IMR-90 (cell line): ENCODE results near the gene MDH1. TPM values are rescaled to one million over a fixed set of nuclear protein-coding genes. Genes with fewer than 3 reads are reported as not detected.

Experiments
- ATAC-seq: fragments of 200-7000 bp; cut with Tn5 transposase; 2 replicates; pipeline ENCODE4 v1.9.1; 2020; ENCODE audit warnings: low read depth, mild to moderate bottlenecking, moderate library complexity
- BruUV-seq: library from RNA; stranded (reverse); fragments of 400-500 nt; replicated peaks from 2 replicates; lab custom pipeline; 2021; lab: Mats Ljungman, UMichigan
- CTCF ChIA-PET: fragments of 300-600 bp; formaldehyde crosslinking; extraction: SDS; loops from one replicate; lab custom pipeline; 2021; ENCODE audit warnings: antibody characterized with exemption; lab: Yijun Ruan, JAX
- POLR2A ChIA-PET: fragments of 300-600 bp; sonication (Branson Sonifier 250); formaldehyde crosslinking; loops from one replicate; lab custom pipeline; 2022; ENCODE audit warnings: antibody characterized with exemption; ENCODE audit not compliant: unreplicated experiment; lab: Charles Lee
- DNase-seq: peaks from one replicate; pipeline ENCODE4 v3.0.0; 2013
- H2AFZ ChIP-seq: replicated peaks from 2 replicates; pipeline ENCODE3; 2013; ENCODE audit warnings: low read length, mild to moderate bottlenecking; ENCODE audit not compliant: poor library complexity
- H2AK5ac ChIP-seq: 2 replicates; pipeline ENCODE4 v1.6.1; 2013; ENCODE audit warnings: low read depth, low read length, inconsistent platforms
- H2AK9ac ChIP-seq: replicated peaks from 2 replicates; pipeline ENCODE3; 2013; ENCODE audit warnings: mild to moderate bottlenecking, low read depth, low read length, moderate library complexity; ENCODE audit not compliant: poor library complexity
- H2BK120ac ChIP-seq: 2 replicates; pipeline ENCODE4 v1.6.1; 2013; ENCODE audit warnings: low read depth, low read length, inconsistent platforms
- H2BK15ac ChIP-seq: 3 replicates; pipeline ENCODE4 v1.6.1; 2013; ENCODE audit warnings: low read depth, low read length, inconsistent platforms
- H2BK20ac ChIP-seq: 2 replicates; pipeline ENCODE4 v1.6.1; 2013; ENCODE audit warnings: low read depth, mild to moderate bottlenecking, inconsistent platforms, low read length, moderate library complexity
- H2BK5ac ChIP-seq: 2 replicates; pipeline ENCODE4 v1.6.1; 2013; ENCODE audit warnings: mild to moderate bottlenecking, low read depth, low read length, inconsistent platforms; ENCODE audit not compliant: poor library complexity, severe bottlenecking
- H3K14ac ChIP-seq: replicated peaks from 2 replicates; pipeline ENCODE4 v1.6.1; 2013; ENCODE audit warnings: low read depth, low read length, inconsistent platforms
- H3K18ac ChIP-seq: 2 replicates; pipeline ENCODE4 v1.6.1; 2013; ENCODE audit warnings: low read depth, low read length, control low read depth
- H3K23ac ChIP-seq: 2 replicates; pipeline ENCODE4 v1.6.1; 2013; ENCODE audit warnings: low read depth, low read length, inconsistent platforms
- H3K27ac ChIP-seq: 2 replicates; pipeline ENCODE4 v1.5.1; 2013; ENCODE audit warnings: mild to moderate bottlenecking, control low read depth, low read length; ENCODE audit not compliant: insufficient read depth
- H3K27me3 ChIP-seq: 2 replicates; pipeline ENCODE4 v1.6.1; 2013; ENCODE audit warnings: low read length; ENCODE audit not compliant: control insufficient read depth, insufficient read depth
- H3K36me3 ChIP-seq: 2 replicates; pipeline ENCODE4 v1.6.1; 2013; ENCODE audit warnings: low read length, mixed read lengths; ENCODE audit not compliant: control insufficient read depth, insufficient read depth
- H3K4ac ChIP-seq: 2 replicates; pipeline ENCODE4 v1.6.1; 2013; ENCODE audit warnings: low read depth, low read length, inconsistent platforms
- H3K4me1 ChIP-seq: 2 replicates; pipeline ENCODE4 v1.6.1; 2013; ENCODE audit warnings: low read length, mixed read lengths; ENCODE audit not compliant: control insufficient read depth, insufficient read depth
- H3K4me2 ChIP-seq: 2 replicates; pipeline ENCODE4 v1.6.1; 2013; ENCODE audit warnings: low read depth, mild to moderate bottlenecking, control low read depth, low read length, moderate library complexity
- H3K4me3 ChIP-seq: 2 replicates; pipeline ENCODE4 v1.5.1; 2013; ENCODE audit warnings: low read depth, mild to moderate bottlenecking, control low read depth, low read length, moderate library complexity; ENCODE audit not compliant: insufficient read depth
- H3K56ac ChIP-seq: 2 replicates; pipeline ENCODE4 v1.6.1; 2013; ENCODE audit warnings: low read length, inconsistent platforms; ENCODE audit not compliant: insufficient read depth; ENCODE audit errors: extremely low read depth
- H3K79me1 ChIP-seq, 2 experiments: 2 replicates each; pipeline ENCODE4 v1.6.1; 2013; ENCODE audit warnings: low read length in 2 of 2, inconsistent platforms in 1 of 2, low read depth in 1 of 2
- H3K9ac ChIP-seq: 2 replicates; pipeline ENCODE4 v1.6.1; 2013; ENCODE audit warnings: low read depth, low read length, control low read depth
- H3K9me1 ChIP-seq: 2 replicates; pipeline ENCODE4 v1.6.1; 2013; ENCODE audit warnings: low read length, inconsistent platforms; ENCODE audit not compliant: insufficient read depth
- H3K9me3 ChIP-seq: 2 replicates; pipeline ENCODE4 v1.6.1; 2013; ENCODE audit warnings: low read length; ENCODE audit not compliant: control insufficient read depth, insufficient read depth
- H4K20me1 ChIP-seq: 2 replicates; pipeline ENCODE4 v1.6.1; 2013; ENCODE audit warnings: low read length, inconsistent platforms; ENCODE audit not compliant: insufficient read depth
- H4K5ac ChIP-seq: 2 replicates; pipeline ENCODE4 v1.6.1; 2013; ENCODE audit warnings: mild to moderate bottlenecking, low read depth, low read length, control low read depth
- H4K8ac ChIP-seq, 2 experiments: 2 replicates each; pipeline ENCODE4 v1.6.1; 2013; ENCODE audit warnings: low read depth in 2 of 2, low read length in 2 of 2, control low read depth in 1 of 2, inconsistent platforms in 1 of 2
- H4K91ac ChIP-seq: 2 replicates; pipeline ENCODE4 v1.6.1; 2013; ENCODE audit warnings: low read depth, low read length, inconsistent platforms; ENCODE audit not compliant: insufficient read depth
- CHD1 ChIP-seq: IDR thresholded peaks from 2 replicates; pipeline ENCODE4 v1.6.1; 2012; ENCODE audit warnings: low read depth, low read length, improper control_type of control experiment
- RAD21 ChIP-seq: IDR thresholded peaks from 2 replicates; pipeline ENCODE4 v1.6.1; 2012; ENCODE audit warnings: low read length, improper control_type of control experiment
- SMC3 ChIP-seq: fragments of 150-350 bp; IDR thresholded peaks from 2 replicates; pipeline ENCODE4 v1.6.1; 2016; ENCODE audit warnings: low read depth, mild to moderate bottlenecking, antibody characterized with exemption, low read length, moderate library complexity
- WGBS, 2 experiments: methylation state at CpG; one replicate each; pipeline versions ENCODE4 v1.1.5 to v1.1.7; 2013; ENCODE audit warnings: missing lambda C conversion rate in 2 of 2; ENCODE audit not compliant: insufficient read length in 1 of 2; ENCODE audit errors: extremely low coverage in 2 of 2; 5-methylcytosine and 5-hydroxymethylcytosine counted together
- dilution Hi-C: fragments of 300-500 bp; cut with HindIII; formaldehyde crosslinking; loops from one replicate; pipeline ENCODE4 v1.14.3; 2018; ENCODE audit warnings: low sequenced_read_pairs; ENCODE audit not compliant: unreplicated experiment
- in situ Hi-C: fragments of 300-500 bp; cut with MboI; formaldehyde crosslinking; loops from 3 replicates; pipeline ENCODE4 v1.14.3; 2019; ENCODE audit warnings: low sequenced_read_pairs, inconsistent platforms, mixed read lengths
- intact Hi-C: fragments of 100-400 bp; cut with micrococcal nuclease; formaldehyde crosslinking; loops from 2 replicates; pipeline ENCODE4 v1.10.0; 2022
- polyA plus RNA-seq, 3 experiments: library from polyadenylated mRNA; depleted of rRNA; stranded (reverse); fragments of >200 nt; gene quantifications; 2 replicates each; pipeline ENCODE4 v1.2.3, GENCODE V29; 2012; ENCODE audit warnings: low replicate concordance in 1 of 3
- total RNA-seq: library from RNA; depleted of rRNA; stranded (reverse); fragments of >200 nt; gene quantifications from 2 replicates; pipeline ENCODE4 v1.2.3, GENCODE V29; 2012
- TF ChIP-seq, protein P1 (sequence below): conservative IDR thresholded peaks from 2 replicates; pipeline ENCODE4 v1.5.1; 2012; ENCODE audit warnings: mild to moderate bottlenecking, low read depth, low read length, improper control_type of control experiment

Gene MDH1
- total and polyA plus RNA-seq, 2 of the 4 experiments (the other 2 are of a cell fraction), result 195 to 248 TPM

DNA sequence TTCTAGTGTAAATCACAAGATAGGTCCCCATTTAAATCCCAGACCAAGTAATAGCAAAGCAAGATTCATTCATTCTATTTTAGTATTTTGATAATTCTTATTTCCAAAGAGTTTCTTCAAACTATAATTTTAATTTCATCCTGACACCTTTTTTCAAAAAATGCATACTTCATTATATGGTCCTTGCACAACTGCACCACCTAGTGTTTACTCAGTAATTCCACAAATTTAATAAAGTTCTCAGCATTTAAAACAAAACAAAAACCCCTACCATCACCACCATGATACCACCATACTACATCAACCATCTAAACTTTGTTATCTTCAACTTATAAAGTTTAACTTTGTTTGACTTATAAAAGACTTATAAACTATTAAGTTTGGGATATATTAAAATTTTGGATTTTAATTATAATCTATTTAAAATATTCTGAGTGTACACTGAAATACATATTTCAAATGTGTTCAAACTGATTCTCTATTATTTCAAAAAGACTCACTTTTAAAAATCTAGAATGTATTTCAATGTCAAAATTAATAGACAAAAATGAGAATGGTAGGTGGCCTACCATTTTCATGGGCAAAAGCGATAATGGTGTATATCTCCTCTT is 44.6 kb upstream of the MDH1 start:
- Histone ChIP-seq H3K27me3 (no peaks in the 10 kb centered on the region), H3K23ac (no peak overlapping the region), H2AK9ac (no peak overlapping the region), H3K14ac (no peak overlapping the region), H3K79me1 (no peaks in the 10 kb centered on the region; a peak in 1 of 4 replicates), H3K27ac (no peak overlapping the region), H3K18ac (no peak overlapping the region), H3K36me3 (no peaks in the 10 kb centered on the region), H4K91ac (no peak overlapping the region), H2BK120ac (no peak overlapping the region), H2BK5ac (no peak overlapping the region), H3K4ac (no peak overlapping the region), H2AK5ac (no peak overlapping the region), H3K4me3 (no peak overlapping the region), H4K5ac (no peak overlapping the region), H2BK15ac (no peak overlapping the region), H3K9me3 (no peaks in the 10 kb centered on the region), H3K4me2 (no peak overlapping the region), H3K56ac (no peak overlapping the region), H2BK20ac (no peak overlapping the region), H2AFZ (no peak overlapping the region), H4K8ac (no peak overlapping the region), H3K4me1 (no peaks in the 10 kb centered on the region), H3K9me1 (no peaks in the 10 kb centered on the region), H4K20me1 (no peaks in the 10 kb centered on the region), H3K9ac (no peak overlapping the region)
- intact Hi-C loops, result loop anchor here (10.0 kb wide), 1 partner anchor 759 kb away; no protein-coding TSS in a partner anchor
- no TSS peak for BruUV-seq
- ChIA-PET POLR2A (no interaction called here), CTCF (interaction anchor here (0.6 to 1.1 kb wide), 4 partner anchors 9 to 1162 kb away, joined by 3 to 6 read pairs (median 4); no protein-coding TSS in a partner anchor)
- TF ChIP-seq CHD1, result no peak
- peak; percentile 31 for TF ChIP-seq SMC3
- TF ChIP-seq, protein P1, sequence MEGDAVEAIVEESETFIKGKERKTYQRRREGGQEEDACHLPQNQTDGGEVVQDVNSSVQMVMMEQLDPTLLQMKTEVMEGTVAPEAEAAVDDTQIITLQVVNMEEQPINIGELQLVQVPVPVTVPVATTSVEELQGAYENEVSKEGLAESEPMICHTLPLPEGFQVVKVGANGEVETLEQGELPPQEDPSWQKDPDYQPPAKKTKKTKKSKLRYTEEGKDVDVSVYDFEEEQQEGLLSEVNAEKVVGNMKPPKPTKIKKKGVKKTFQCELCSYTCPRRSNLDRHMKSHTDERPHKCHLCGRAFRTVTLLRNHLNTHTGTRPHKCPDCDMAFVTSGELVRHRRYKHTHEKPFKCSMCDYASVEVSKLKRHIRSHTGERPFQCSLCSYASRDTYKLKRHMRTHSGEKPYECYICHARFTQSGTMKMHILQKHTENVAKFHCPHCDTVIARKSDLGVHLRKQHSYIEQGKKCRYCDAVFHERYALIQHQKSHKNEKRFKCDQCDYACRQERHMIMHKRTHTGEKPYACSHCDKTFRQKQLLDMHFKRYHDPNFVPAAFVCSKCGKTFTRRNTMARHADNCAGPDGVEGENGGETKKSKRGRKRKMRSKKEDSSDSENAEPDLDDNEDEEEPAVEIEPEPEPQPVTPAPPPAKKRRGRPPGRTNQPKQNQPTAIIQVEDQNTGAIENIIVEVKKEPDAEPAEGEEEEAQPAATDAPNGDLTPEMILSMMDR, result peak; percentile 49
- TF ChIP-seq RAD21, result peak; percentile 34
- ATAC-seq, result 0 out of 2 replicates have a peak, but pooled peaks have one; percentile 37
- in situ Hi-C loops, result no loop called here
- WGBS, 2 experiments, result no CpG with 5 or more reads among the region's 1 CpG
- dilution Hi-C loops, result no loop called here
- DNase-seq, result peak; percentile 2
